ENCODE measurements around the gene BCKDK. TPM values are rescaled to one million over a fixed set of nuclear protein-coding genes. Genes with fewer than 3 reads are reported as not detected.

Gene BCKDK
- total and polyA plus RNA-seq, 2 of the 13 experiments (the other 11 are each of a cell fraction or from before 2014, with no cell fraction given): 24.9 to 42.6 TPM

DNA sequence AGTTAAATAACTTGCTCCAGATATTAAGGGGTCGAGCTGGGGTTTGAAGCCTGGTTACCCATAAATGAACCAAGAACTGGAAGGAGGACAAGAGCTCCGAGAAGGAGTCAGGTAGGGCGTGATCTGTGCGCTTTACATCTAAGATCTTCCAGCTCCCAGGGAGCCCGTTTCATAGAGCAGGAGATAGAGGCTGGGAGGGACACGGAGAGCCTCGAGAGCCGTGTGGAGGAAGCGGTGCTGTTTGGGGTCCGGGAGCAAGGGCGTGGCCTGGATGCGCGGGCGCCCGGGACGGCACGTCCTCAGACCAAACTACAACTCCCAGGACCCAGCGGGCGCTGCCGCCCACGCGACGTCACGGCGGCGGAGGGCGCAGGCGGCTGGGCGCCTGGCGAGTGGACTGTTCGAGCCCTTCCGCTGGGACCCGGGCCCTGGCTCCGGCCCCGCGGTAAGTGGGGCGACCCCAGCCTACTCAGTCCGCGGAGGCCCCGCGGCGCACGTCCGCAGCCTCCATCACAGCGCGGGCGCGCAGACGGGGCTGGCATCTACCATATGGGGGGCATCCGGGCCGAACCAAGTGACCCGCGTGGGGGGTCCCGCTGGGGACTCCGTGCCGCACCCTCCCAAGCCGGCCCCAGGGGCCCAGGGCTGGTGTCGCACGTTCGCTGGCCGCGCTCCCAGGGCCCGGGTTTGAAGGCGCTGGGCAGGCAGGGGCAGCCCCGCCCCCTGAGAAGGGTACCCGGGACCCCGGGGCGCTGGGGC is at the start of gene BCKDK (continued):
- TF ChIP-seq, protein P1, sequence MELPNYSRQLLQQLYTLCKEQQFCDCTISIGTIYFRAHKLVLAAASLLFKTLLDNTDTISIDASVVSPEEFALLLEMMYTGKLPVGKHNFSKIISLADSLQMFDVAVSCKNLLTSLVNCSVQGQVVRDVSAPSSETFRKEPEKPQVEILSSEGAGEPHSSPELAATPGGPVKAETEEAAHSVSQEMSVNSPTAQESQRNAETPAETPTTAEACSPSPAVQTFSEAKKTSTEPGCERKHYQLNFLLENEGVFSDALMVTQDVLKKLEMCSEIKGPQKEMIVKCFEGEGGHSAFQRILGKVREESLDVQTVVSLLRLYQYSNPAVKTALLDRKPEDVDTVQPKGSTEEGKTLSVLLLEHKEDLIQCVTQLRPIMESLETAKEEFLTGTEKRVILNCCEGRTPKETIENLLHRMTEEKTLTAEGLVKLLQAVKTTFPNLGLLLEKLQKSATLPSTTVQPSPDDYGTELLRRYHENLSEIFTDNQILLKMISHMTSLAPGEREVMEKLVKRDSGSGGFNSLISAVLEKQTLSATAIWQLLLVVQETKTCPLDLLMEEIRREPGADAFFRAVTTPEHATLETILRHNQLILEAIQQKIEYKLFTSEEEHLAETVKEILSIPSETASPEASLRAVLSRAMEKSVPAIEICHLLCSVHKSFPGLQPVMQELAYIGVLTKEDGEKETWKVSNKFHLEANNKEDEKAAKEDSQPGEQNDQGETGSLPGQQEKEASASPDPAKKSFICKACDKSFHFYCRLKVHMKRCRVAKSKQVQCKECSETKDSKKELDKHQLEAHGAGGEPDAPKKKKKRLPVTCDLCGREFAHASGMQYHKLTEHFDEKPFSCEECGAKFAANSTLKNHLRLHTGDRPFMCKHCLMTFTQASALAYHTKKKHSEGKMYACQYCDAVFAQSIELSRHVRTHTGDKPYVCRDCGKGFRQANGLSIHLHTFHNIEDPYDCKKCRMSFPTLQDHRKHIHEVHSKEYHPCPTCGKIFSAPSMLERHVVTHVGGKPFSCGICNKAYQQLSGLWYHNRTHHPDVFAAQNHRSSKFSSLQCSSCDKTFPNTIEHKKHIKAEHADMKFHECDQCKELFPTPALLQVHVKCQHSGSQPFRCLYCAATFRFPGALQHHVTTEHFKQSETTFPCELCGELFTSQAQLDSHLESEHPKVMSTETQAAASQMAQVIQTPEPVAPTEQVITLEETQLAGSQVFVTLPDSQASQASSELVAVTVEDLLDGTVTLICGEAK (IDR thresholded peaks at IDR 0.05): no peak
- TF ChIP-seq, protein P1 (CRISPR knock-in tag; IDR thresholded peaks at IDR 0.05): no peak; the same call in 1 of the 2 replicates
- TF ChIP-seq CHCHD3 (CRISPR knock-in tag; IDR thresholded peaks at IDR 0.05) (no peak), GATAD2A (CRISPR knock-in tag; IDR thresholded peaks at IDR 0.05) (no peak; the same call in 1 of the 2 replicates), SALL2 (CRISPR knock-in tag; IDR thresholded peaks at IDR 0.05) (peak; percentile 77; the same call in 1 of the 2 replicates), SRF (IDR thresholded peaks at IDR 0.05; ENCODE audit: low read depth, low read length) (no peak), ZNF383 (CRISPR knock-in tag; IDR thresholded peaks at IDR 0.05; ENCODE audit: borderline replicate concordance) (no peak), NCOA5 (CRISPR knock-in tag; IDR thresholded peaks at IDR 0.05) (no peak), ZNF282 (IDR thresholded peaks at IDR 0.05; ENCODE audit: partially characterized antibody) (no peak), PHF21A (CRISPR knock-in tag; IDR thresholded peaks at IDR 0.05) (0 out of 2 replicates have a peak, but pooled peaks have one; percentile 42)
- TF ChIP-seq, protein P2, sequence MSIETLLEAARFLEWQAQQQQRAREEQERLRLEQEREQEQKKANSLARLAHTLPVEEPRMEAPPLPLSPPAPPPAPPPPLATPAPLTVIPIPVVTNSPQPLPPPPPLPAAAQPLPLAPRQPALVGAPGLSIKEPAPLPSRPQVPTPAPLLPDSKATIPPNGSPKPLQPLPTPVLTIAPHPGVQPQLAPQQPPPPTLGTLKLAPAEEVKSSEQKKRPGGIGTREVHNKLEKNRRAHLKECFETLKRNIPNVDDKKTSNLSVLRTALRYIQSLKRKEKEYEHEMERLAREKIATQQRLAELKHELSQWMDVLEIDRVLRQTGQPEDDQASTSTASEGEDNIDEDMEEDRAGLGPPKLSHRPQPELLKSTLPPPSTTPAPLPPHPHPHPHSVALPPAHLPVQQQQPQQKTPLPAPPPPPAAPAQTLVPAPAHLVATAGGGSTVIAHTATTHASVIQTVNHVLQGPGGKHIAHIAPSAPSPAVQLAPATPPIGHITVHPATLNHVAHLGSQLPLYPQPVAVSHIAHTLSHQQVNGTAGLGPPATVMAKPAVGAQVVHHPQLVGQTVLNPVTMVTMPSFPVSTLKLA (IDR thresholded peaks at IDR 0.05): no peak
- TF ChIP-seq, protein P3, sequence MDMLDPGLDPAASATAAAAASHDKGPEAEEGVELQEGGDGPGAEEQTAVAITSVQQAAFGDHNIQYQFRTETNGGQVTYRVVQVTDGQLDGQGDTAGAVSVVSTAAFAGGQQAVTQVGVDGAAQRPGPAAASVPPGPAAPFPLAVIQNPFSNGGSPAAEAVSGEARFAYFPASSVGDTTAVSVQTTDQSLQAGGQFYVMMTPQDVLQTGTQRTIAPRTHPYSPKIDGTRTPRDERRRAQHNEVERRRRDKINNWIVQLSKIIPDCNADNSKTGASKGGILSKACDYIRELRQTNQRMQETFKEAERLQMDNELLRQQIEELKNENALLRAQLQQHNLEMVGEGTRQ (IDR thresholded peaks at IDR 0.05; ENCODE audit: low read depth, low read length): no peak
- TF ChIP-seq, protein P3 (CRISPR knock-in tag; IDR thresholded peaks at IDR 0.05; ENCODE audit: borderline replicate concordance): no peak; the same call in 1 of the 2 replicates
- TF ChIP-seq, protein P4, sequence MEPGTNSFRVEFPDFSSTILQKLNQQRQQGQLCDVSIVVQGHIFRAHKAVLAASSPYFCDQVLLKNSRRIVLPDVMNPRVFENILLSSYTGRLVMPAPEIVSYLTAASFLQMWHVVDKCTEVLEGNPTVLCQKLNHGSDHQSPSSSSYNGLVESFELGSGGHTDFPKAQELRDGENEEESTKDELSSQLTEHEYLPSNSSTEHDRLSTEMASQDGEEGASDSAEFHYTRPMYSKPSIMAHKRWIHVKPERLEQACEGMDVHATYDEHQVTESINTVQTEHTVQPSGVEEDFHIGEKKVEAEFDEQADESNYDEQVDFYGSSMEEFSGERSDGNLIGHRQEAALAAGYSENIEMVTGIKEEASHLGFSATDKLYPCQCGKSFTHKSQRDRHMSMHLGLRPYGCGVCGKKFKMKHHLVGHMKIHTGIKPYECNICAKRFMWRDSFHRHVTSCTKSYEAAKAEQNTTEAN (CRISPR knock-in tag; conservative IDR thresholded peaks at IDR 0.05): peak; percentile 30; the same call in 1 of the 2 replicates
- TF ChIP-seq, protein P5, sequence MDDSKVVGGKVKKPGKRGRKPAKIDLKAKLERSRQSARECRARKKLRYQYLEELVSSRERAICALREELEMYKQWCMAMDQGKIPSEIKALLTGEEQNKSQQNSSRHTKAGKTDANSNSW (CRISPR knock-in tag; IDR thresholded peaks at IDR 0.05; ENCODE audit: borderline replicate concordance): no peak
